Erythroblast (primary cell): ENCODE measurements around the gene NAPG.
"Not testable (repeated sequence)": the region's sequence is repeated elsewhere in the genome, so short reads cannot be mapped to it uniquely, and the experiment has no call there.

ENCODE experiments used
- GATA1 ChIP-seq: IDR thresholded peaks from 2 replicates; pipeline ENCODE4 v1.6.1; 2011; ENCODE audit warnings: low read depth, mild to moderate bottlenecking, control low read depth, low read length, moderate library complexity
- POLR2A ChIP-seq: IDR thresholded peaks from 2 replicates; pipeline ENCODE4 v1.6.1; 2011; ENCODE audit warnings: mild to moderate bottlenecking, low read length

DNA sequence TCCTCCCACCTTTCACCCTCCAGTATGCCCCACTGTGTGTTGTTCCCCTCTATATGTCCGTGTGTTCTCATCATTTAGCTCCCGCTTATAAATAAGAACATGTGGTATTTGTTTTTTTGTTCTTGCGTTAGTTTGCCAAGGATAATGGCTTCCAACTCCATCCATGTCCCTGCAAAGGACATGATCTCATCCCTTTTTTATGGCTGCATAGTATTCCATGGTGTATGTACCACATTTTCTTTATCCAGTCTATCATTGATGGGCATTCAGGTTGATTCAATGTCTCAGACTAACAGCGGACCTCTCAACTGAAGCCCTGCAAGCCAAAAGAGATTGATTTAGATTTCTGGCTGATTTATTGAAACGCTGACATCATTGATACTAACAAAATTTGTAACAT is 44.1 kb downstream of the NAPG start:
- not testable (repeated sequence) for TF ChIP-seq POLR2A, GATA1
